SU-DHL-6 (cell line): ENCODE results near the gene MAP3K2.

Source experiments
- H2AFZ ChIP-seq: fragments of 200-600 bp; sonication (generic); 2 replicates; pipeline ENCODE4 v1.6.1; 2014; ENCODE audit warnings: low read depth, mild to moderate bottlenecking, moderate library complexity, mixed read lengths, antibody characterized with exemption, low read length; ENCODE audit not compliant: severe bottlenecking
- H3F3A ChIP-seq: fragments of 200-600 bp; shearing (Covaris generic); 2 replicates; pipeline ENCODE4 v1.6.0; 2016; ENCODE audit warnings: antibody characterized with exemption, mild to moderate bottlenecking; ENCODE audit not compliant: insufficient read depth
- H3K27ac ChIP-seq: fragments of 200-600 bp; sonication (generic); 2 replicates; pipeline ENCODE4 v1.5.1; 2016; ENCODE audit warnings: low read depth, mild to moderate bottlenecking, low read length, moderate library complexity, mixed read lengths
- H3K27me3 ChIP-seq: fragments of 200-600 bp; sonication (generic), shearing (Covaris generic); 2 replicates; pipeline ENCODE4 v1.6.0; 2014; ENCODE audit warnings: mild to moderate bottlenecking, low read length
- H3K36me3 ChIP-seq: fragments of 200-600 bp; sonication (generic); 2 replicates; pipeline ENCODE4 v1.6.1; 2014; ENCODE audit warnings: mild to moderate bottlenecking, low read length, mixed read lengths
- H3K4me2 ChIP-seq: fragments of 300-600, 200-600 bp; shearing (Covaris generic), sonication (generic); 2 replicates; pipeline ENCODE4 v1.6.0; 2014; ENCODE audit warnings: low read length, low read depth, mild to moderate bottlenecking; ENCODE audit not compliant: poor library complexity, severe bottlenecking
- H3K4me3 ChIP-seq: fragments of 200-600 bp; sonication (generic); 2 replicates; pipeline ENCODE4 v1.5.1; 2014; ENCODE audit warnings: antibody characterized with exemption, low read length, mild to moderate bottlenecking, mixed read lengths; ENCODE audit not compliant: insufficient read depth, poor library complexity, severe bottlenecking
- H3K79me2 ChIP-seq: fragments of 200-600 bp; sonication (generic); 2 replicates; pipeline ENCODE4 v1.6.1; 2014; ENCODE audit warnings: mild to moderate bottlenecking, low read length, moderate library complexity; ENCODE audit not compliant: insufficient read depth
- H3K9ac ChIP-seq: fragments of 200-600 bp; sonication (generic); 2 replicates; pipeline ENCODE4 v1.7.0; 2014; ENCODE audit warnings: mild to moderate bottlenecking, low read length
- H3K9me2 ChIP-seq: fragments of 200-600 bp; sonication (generic); replicated peaks from 2 replicates; pipeline ENCODE4 v1.6.1; 2014; ENCODE audit warnings: low read length; ENCODE audit not compliant: insufficient read depth
- H3K9me3 ChIP-seq: fragments of 200-600 bp; sonication (generic); 2 replicates; pipeline ENCODE4 v1.6.1; 2014; ENCODE audit warnings: low read length, mixed read lengths; ENCODE audit not compliant: insufficient read depth
- H4K20me1 ChIP-seq: fragments of 200-600 bp; sonication (generic); 2 replicates; pipeline ENCODE4 v1.6.1; 2014; ENCODE audit warnings: low read depth, mild to moderate bottlenecking, antibody characterized with exemption, low read length, moderate library complexity, mixed read lengths
- EZH2phosphoT487 ChIP-seq: fragments of 200-600 bp; sonication (generic), shearing (Covaris generic); conservative IDR thresholded peaks from 2 replicates; pipeline ENCODE4 v1.6.1; 2018; ENCODE audit warnings: mild to moderate bottlenecking, antibody characterized with exemption, low read length, moderate library complexity, mixed read lengths
- TF ChIP-seq, protein P1 (sequence below): fragments of 200-600 bp; sonication (generic); IDR thresholded peaks from one replicate; pipeline ENCODE4 v1.5.1; 2017; ENCODE audit warnings: antibody characterized with exemption, mild to moderate bottlenecking, low read length, moderate library complexity; ENCODE audit not compliant: insufficient read depth, poor library complexity, severe bottlenecking

Gene MAP3K2

DNA sequence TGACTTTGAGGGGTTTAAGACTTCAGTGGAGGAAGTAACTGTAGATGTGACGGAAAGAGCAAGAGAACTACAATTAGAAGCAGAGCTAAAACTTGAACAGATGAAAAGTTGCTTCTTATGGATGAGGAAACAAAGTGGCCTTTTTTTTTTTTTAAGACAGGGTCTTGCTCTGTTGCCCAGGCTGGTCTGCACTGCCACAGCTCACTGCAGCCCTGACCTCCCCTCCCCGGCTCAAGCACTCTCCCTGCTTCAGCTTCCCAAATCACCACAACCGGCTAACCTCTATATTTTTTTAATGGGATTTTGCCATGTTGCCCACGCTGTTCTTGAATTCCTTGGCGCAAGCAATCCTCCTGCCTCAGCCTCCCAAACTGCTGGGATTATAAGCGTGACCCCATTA is 3.2 kb downstream of the MAP3K2 start:
- Histone ChIP-seq H3K27ac (no peak overlapping the region), H3K36me3 (no peaks in the 10 kb centered on the region; the same call in 1 of the 2 replicates), H2AFZ (no peak overlapping the region), H3K9ac (no peak overlapping the region), H3F3A (peaks cover 20% of the 10 kb centered on the region), H3K4me2 (no peak overlapping the region), H3K4me3 (no peak overlapping the region), H3K79me2 (peaks cover 74% of the 10 kb centered on the region), H3K9me3 (no peaks in the 10 kb centered on the region), H4K20me1 (no peaks in the 10 kb centered on the region; the same call in none of the 2 replicates), H3K9me2 (no peaks in the 10 kb centered on the region), H3K27me3 (no peaks in the 10 kb centered on the region)
- TF ChIP-seq, protein P1, sequence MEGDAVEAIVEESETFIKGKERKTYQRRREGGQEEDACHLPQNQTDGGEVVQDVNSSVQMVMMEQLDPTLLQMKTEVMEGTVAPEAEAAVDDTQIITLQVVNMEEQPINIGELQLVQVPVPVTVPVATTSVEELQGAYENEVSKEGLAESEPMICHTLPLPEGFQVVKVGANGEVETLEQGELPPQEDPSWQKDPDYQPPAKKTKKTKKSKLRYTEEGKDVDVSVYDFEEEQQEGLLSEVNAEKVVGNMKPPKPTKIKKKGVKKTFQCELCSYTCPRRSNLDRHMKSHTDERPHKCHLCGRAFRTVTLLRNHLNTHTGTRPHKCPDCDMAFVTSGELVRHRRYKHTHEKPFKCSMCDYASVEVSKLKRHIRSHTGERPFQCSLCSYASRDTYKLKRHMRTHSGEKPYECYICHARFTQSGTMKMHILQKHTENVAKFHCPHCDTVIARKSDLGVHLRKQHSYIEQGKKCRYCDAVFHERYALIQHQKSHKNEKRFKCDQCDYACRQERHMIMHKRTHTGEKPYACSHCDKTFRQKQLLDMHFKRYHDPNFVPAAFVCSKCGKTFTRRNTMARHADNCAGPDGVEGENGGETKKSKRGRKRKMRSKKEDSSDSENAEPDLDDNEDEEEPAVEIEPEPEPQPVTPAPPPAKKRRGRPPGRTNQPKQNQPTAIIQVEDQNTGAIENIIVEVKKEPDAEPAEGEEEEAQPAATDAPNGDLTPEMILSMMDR = no peak
- no peak for TF ChIP-seq EZH2phosphoT487

DNA sequence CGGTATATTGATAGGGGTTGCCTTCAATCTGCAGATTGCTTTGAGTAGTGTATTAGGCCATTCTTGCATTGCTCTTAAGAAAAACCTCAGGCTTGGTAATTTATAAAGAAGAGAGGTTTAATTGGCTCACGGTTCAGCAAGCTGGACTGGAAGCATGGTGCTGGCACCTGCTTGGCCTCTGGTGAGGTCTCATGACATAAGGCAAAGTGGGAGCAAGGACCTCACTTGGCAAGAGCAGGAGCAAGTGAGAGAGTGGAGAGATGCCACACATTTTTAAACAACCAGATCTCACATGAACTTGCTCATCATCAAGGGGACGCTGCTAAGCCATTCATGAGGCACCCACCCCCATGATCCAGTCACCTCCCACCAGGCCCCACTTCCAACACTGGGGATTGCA is 4.9 kb downstream of the MAP3K2 start:
- H3K27me3 ChIP-seq = no peaks in the 10 kb centered on the region
- H3K4me2 ChIP-seq = no peak overlapping the region
- no peaks in the 10 kb centered on the region; the same call in none of the 2 replicates for H4K20me1 ChIP-seq
- H3K27ac ChIP-seq = no peak overlapping the region
- H2AFZ ChIP-seq = no peak overlapping the region
- peaks cover 89% of the 10 kb centered on the region for H3K79me2 ChIP-seq
- H3K9me3 ChIP-seq = no peaks in the 10 kb centered on the region
- no peaks in the 10 kb centered on the region; the same call in 1 of the 2 replicates for H3K36me3 ChIP-seq
- peaks cover 6% of the 10 kb centered on the region; the same call in 1 of the 2 replicates for H3F3A ChIP-seq
- H3K9ac ChIP-seq = no peak overlapping the region
- TF ChIP-seq, protein P1 = no peak
- H3K9me2 ChIP-seq = no peaks in the 10 kb centered on the region
- H3K4me3 ChIP-seq = no peak overlapping the region

DNA sequence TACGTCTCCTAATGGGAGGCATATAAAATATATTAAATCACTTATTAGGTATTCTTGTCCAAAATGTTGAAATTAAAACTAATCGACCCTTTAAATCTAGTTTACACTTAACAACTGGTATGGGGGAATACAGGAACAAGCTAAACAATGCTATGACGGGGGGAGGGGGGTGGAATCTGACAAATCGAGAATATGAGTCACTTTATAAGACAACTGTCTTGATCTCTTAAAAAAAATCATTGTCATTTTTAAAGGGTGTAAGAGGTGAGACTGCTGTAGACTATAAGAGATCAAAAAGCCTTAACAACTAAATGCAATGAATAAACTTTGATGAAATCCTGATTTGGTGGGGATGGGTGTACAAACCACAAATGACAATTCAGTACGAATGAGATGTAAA is 6.0 kb downstream of the MAP3K2 start:
- H3K27me3 ChIP-seq = no peaks in the 10 kb centered on the region
- H2AFZ ChIP-seq = no peak overlapping the region
- H4K20me1 ChIP-seq = no peaks in the 10 kb centered on the region; the same call in none of the 2 replicates
- H3K4me2 ChIP-seq = no peak overlapping the region
- no peak overlapping the region for H3K9ac ChIP-seq
- H3K9me3 ChIP-seq = peaks cover under 1% of the 10 kb centered on the region; the same call in 1 of the 2 replicates
- TF ChIP-seq, protein P1 = no peak
- TF ChIP-seq EZH2phosphoT487 = no peak
- H3K79me2 ChIP-seq = peaks cover 95% of the 10 kb centered on the region
- H3K4me3 ChIP-seq = no peak overlapping the region
- H3K36me3 ChIP-seq = peaks cover 7% of the 10 kb centered on the region
- no peak overlapping the region for H3K27ac ChIP-seq
- H3K9me2 ChIP-seq = no peaks in the 10 kb centered on the region
- H3F3A ChIP-seq = peaks cover 3% of the 10 kb centered on the region; the same call in 1 of the 2 replicates
